Skeletal muscle tissue (tissue), 4 donors: ENCODE results near the gene TMCC1. TPM values are rescaled to one million over a fixed set of nuclear protein-coding genes. Genes with fewer than 3 reads are reported as not detected.
"Not testable (repeated sequence)": the region's sequence is repeated elsewhere in the genome, so short reads cannot be mapped to it uniquely, and the experiment has no call there.

ENCODE experiments used
- H3K27ac ChIP-seq: one replicate; pipeline ENCODE4 v1.7.0; 2013; ENCODE audit warnings: mild to moderate bottlenecking, low read depth, low read length, inconsistent platforms
- H3K27me3 ChIP-seq, 3 donors: one replicate each; pipeline ENCODE4 v1.7.0; 2013; ENCODE audit warnings: low read length in 3 of 3; ENCODE audit not compliant: control insufficient read depth in 3 of 3, insufficient read depth in 3 of 3
- H3K36me3 ChIP-seq, 3 donors: one replicate each; pipeline ENCODE4 v1.7.0; 2013; ENCODE audit warnings: low read length in 3 of 3; ENCODE audit not compliant: control insufficient read depth in 3 of 3, insufficient read depth in 3 of 3
- H3K4me1 ChIP-seq, 3 donors: one replicate each; pipeline ENCODE4 v1.7.0; 2013; ENCODE audit warnings: low read length in 3 of 3, mild to moderate bottlenecking in 3 of 3; ENCODE audit not compliant: control insufficient read depth in 3 of 3, insufficient read depth in 3 of 3
- H3K4me3 ChIP-seq, 3 donors: one replicate each; pipeline ENCODE4 v1.7.0; 2013; ENCODE audit warnings: low read length in 3 of 3
- H3K9ac ChIP-seq, 3 donors: one replicate each; pipeline ENCODE4 v1.7.0; 2013; ENCODE audit warnings: low read length in 3 of 3, mild to moderate bottlenecking in 3 of 3, moderate library complexity in 2 of 3, low read depth in 1 of 3
- H3K9me3 ChIP-seq, 3 donors: one replicate each; pipeline ENCODE4 v1.7.0; 2013; ENCODE audit warnings: low read length in 3 of 3; ENCODE audit not compliant: control insufficient read depth in 3 of 3
- total RNA-seq: library from RNA; depleted of rRNA; stranded (reverse); fragments of >200 nt; gene quantifications from one replicate; pipeline ENCODE4 v1.2.3, GENCODE V29; 2014
- donor health status: Osteomylitis.

Gene TMCC1
- total RNA-seq, 1 donor from 2014 or later: 65.8 TPM

DNA sequence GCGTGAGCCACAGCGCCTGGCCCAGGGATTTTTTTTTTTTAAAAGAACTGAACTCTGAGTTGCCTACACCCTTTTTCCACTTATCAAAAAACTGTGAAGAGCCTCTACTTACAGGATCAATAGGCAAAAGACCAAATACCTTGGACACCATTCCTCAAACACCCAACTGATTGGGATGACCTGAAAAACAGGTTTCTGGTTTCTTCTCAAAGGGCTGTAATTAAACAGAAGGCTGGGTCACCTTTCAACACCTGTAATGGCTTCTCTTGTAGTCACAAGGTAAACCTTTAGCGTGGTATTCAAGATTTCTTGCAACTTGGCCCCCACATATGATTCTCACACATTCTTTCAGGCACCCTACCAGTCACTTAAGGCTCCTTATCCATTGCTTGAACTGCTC, 248.7 kb downstream of the TMCC1 start:
- no peaks in the 10 kb centered on the region for H3K9me3 ChIP-seq
- H3K9ac ChIP-seq: no peak overlapping the region
- peaks cover 0 to 2% (median 0%) of the 10 kb centered on the region in 3 donors for H3K36me3 ChIP-seq
- H3K27ac ChIP-seq: no peak overlapping the region
- no peaks in the 10 kb centered on the region for H3K27me3 ChIP-seq
- H3K4me3 ChIP-seq: no peak overlapping the region
- H3K4me1 ChIP-seq: peaks cover 0 to 1% (median 0%) of the 10 kb centered on the region in 3 donors

DNA sequence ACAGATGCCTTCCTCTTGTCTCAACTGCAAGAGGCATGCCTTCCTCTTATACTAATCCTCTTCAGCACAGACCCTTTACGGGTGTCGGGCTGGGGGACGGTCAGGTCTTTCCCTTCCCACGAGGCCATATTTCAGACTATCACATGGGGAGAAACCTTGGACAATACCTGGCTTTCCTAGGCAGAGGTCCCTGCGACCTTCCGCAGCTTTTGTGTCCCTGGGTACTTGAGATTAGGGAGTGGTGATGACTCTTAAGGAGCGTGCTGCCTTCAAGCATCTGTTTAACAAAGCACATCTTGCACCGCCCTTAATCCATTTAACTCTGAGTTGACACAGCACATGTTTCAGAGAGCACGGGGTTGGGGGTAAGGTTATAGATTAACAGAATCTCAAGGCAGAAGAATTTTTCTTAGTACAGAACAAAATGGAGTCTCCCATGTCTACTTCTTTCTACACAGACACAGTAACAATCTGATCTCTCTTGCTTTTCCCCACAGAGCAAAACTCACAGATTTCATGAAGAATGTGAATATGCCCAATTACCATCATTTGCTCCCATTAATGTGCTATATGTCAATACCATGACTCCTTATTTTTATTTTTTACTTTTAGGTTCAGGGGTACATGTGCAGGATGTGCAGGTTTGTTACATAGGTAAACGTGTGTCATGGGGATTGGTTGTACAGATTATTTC, 251.8 kb downstream of the TMCC1 start:
- H3K9ac ChIP-seq, H3K4me1 ChIP-seq, H3K36me3 ChIP-seq, H3K27ac ChIP-seq, H3K27me3 ChIP-seq, H3K9me3 ChIP-seq, H3K4me3 ChIP-seq: not testable (repeated sequence)

DNA sequence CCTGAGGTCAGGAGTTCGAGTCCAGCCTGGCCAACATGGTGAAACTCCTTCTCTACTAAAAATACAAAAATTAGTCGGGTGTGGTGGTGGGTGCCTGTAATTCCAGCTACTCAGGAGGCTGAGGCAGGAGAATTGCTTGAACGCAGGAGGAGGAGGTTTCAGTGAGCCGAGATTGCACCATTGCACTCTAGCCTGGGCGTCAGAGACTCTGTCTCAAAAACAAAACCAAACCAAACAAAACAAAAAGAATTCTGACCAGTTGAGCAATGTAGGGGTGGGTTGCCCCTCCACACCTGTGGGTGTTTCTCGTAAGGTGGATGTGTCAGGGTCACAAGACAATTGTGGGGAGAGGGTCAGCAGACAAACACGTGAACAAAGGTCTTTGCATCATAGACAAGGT, 252.5 kb downstream of the TMCC1 start:
- H3K27me3 ChIP-seq, H3K9me3 ChIP-seq, H3K4me1 ChIP-seq, H3K9ac ChIP-seq, H3K4me3 ChIP-seq, H3K36me3 ChIP-seq, H3K27ac ChIP-seq: not testable (repeated sequence)

DNA sequence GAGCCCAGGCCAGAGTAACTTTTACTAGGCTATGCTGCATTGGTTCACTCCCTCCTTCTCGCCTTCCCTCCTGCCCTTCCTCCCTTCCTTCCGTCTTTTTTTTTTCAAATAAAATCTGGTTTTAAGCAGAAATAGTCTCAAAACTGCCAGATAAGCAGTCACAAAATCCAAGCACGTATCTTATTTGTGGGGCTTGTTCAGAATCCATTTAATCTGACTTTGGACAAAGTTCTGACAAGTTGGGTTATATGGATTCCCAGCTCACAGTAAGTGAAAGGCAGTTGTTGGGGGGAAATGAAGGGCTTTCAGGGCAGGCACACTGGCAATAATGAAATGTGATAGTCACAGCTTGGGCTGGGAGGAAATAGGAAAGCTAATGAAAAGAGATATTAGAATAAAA, 255.0 kb downstream of the TMCC1 start:
- H3K9me3 ChIP-seq: no peaks in the 10 kb centered on the region
- H3K27ac ChIP-seq: no peak overlapping the region

DNA sequence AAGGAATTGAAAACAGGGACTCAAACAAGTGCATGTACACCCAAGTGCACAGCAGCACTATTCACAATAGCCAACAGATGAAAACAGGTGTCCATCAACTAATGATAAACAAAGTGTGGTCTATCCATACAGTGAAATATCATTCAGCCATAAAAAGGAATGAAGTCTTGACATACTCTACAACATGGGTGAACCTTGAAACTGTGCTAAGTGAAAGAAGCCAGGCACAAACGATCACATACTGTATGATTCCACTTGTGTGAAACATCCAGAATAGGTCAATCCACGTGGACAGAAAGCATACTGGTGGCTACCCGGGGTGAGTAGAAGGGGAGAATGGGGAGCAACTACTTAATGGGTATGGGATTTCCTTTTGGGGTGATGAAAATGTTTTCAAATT, 257.4 kb downstream of the TMCC1 start:
- no peaks in the 10 kb centered on the region for H3K4me1 ChIP-seq

More for the DNA sequence above, 255.0 kb downstream of the TMCC1 start:
- Histone ChIP-seq H3K27me3 (no peaks in the 10 kb centered on the region), H3K4me3 (no peak overlapping the region), H3K36me3 (no peaks in the 10 kb centered on the region), H3K9ac (no peak overlapping the region), H3K4me1 (no peaks in the 10 kb centered on the region)

DNA sequence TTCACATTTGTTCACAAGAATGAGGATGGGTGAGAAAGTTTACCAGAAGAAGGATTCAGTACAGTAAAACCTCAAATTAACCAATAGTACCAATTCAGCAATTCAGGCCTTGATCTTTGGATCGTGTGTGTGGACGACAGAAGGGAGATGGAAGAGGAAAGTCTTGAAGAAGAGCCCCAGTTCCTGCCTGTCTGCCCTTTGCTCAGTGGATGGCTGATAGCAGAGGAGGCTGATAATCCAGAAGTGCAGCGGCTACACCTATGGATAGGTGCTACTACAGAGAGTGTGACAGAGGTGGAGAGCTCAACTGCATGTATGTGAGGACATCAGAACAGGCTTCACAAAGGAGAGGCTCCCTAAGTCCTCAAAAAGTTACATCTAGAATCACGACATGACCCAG, 257.9 kb downstream of the TMCC1 start:
- Histone ChIP-seq H3K4me3 (no peak overlapping the region), H3K9ac (no peak overlapping the region), H3K4me1 (no peaks in the 10 kb centered on the region), H3K36me3 (no peaks in the 10 kb centered on the region), H3K27ac (no peak overlapping the region), H3K27me3 (no peaks in the 10 kb centered on the region), H3K9me3 (no peaks in the 10 kb centered on the region)

More for the DNA sequence above, 257.4 kb downstream of the TMCC1 start:
- Histone ChIP-seq H3K9me3 (no peaks in the 10 kb centered on the region), H3K9ac (no peak overlapping the region), H3K27ac (no peak overlapping the region), H3K36me3 (no peaks in the 10 kb centered on the region), H3K4me3 (no peak overlapping the region), H3K27me3 (no peaks in the 10 kb centered on the region)

DNA sequence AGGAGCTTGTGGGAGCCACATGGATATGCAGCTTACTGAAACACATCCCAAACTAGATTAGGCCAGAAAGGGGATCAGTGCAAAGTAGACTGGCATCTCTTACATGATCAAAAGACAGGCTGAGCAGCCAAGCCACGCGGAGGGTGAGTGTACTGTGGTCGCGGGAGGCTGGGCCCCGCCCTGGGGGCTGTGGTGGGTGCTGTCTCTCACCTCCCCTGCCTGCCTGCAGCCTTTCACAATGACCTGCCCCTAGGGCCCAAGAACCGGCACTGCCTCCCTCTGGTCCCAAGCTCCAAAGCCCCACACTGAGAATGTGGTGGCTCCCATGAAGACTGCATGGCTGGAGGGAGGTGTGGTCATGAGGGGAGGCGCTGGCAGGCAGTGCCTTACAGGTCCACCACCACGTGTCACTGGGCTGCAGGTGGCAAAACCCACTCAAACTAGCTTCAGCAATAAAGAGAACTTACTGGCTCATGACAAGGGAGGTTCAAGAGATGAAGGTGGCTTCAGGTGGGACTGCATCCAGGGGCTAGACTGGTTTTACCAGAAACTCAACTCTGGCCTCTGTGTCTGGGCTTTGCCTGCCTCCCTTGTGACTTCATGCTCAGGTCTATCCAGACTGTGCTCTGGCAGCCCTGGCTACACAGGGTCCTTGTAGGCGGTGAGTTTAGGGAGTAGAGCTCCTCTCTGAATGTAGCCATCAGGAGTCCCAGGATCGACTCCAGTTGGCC, 259.6 kb downstream of the TMCC1 start:
- Histone ChIP-seq H3K9me3 (no peaks in the 10 kb centered on the region), H3K27me3 (no peaks in the 10 kb centered on the region), H3K27ac (no peak overlapping the region), H3K9ac (no peak overlapping the region), H3K36me3 (no peaks in the 10 kb centered on the region), H3K4me3 (no peak overlapping the region), H3K4me1 (no peaks in the 10 kb centered on the region)

DNA sequence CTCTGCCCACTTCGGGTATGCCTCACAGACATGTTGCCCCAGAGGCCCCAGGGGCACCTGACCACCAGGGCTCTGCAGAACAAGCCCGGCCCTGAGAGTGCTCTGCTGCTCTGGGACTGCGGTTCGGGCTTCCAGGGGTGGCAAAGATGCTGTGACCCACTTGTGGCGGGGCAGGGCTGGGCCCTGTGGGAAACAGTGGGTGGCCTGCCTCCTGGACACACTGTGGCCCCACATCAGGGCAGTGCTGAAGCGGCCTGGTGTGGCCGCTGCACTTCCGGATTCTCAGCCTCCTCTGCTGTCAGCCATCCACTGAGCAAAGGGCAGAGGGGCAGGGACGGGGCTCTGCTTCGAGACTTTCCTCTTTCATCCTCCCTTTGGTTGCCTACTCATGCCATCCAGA, 260.5 kb downstream of the TMCC1 start:
- Histone ChIP-seq H3K9ac (no peak overlapping the region), H3K27me3 (no peaks in the 10 kb centered on the region), H3K9me3 (no peaks in the 10 kb centered on the region), H3K4me1 (peaks cover 3 to 4% (median 3%) of the 10 kb centered on the region in 3 donors), H3K36me3 (no peaks in the 10 kb centered on the region), H3K4me3 (no peak overlapping the region), H3K27ac (no peak overlapping the region)

DNA sequence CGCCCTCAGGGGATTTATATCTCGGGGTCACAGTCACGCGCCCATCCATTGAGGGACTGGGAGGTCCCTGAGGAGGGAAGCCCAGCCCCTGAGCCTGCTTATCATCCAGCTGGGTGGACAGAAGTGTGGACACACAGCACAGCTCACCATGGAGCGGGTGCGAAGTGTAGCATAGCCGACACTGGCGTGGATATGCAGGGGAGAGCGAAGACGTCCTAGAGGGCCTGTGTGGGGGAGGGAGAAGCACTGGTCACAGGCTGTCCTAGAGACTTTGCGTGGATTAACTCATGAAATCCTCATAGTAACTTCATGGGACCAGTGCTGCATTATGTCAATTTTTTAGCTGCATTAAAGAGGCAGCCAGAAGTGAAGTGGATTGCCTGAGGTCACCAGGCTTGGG, 261.0 kb downstream of the TMCC1 start:
- H3K9me3 ChIP-seq: no peaks in the 10 kb centered on the region
- no peak overlapping the region for H3K9ac ChIP-seq
- H3K4me3 ChIP-seq: no peak overlapping the region
- no peaks in the 10 kb centered on the region for H3K36me3 ChIP-seq
- H3K4me1 ChIP-seq: peaks cover 7 to 8% (median 8%) of the 10 kb centered on the region in 3 donors
- H3K27ac ChIP-seq: no peak overlapping the region
- H3K27me3 ChIP-seq: no peaks in the 10 kb centered on the region

DNA sequence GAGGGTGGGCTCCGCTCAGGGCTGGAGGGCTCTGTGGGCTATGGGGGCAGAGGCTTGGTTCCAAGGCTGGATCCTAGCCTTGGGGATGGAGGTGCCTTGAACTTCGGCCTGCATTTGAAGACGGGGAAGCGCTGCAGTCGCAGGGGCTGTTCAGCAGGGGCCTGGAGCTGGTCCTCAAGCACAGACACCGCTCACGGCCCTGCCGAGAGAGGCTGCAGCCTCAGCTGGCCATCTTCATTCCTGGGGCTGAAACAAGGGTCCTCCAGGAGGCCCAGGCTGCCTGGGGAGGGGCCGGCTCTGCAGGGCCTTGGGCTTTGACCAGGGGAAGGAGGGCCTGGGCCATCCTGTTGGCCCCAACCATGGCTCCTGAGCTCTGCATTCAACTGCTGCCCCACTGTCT, 261.5 kb downstream of the TMCC1 start:
- Histone ChIP-seq H3K4me1 (peaks cover 10 to 11% (median 11%) of the 10 kb centered on the region in 3 donors), H3K4me3 (no peak overlapping the region), H3K27ac (no peak overlapping the region), H3K27me3 (no peaks in the 10 kb centered on the region), H3K9me3 (no peaks in the 10 kb centered on the region), H3K36me3 (no peaks in the 10 kb centered on the region), H3K9ac (no peak overlapping the region)
